Erythroblast (primary cell): ENCODE measurements around the gene MSTN.

Experiments
- GATA1 ChIP-seq: IDR thresholded peaks from 2 replicates; pipeline ENCODE4 v1.6.1; 2011; ENCODE audit warnings: low read depth, mild to moderate bottlenecking, control low read depth, low read length, moderate library complexity
- POLR2A ChIP-seq: IDR thresholded peaks from 2 replicates; pipeline ENCODE4 v1.6.1; 2011; ENCODE audit warnings: mild to moderate bottlenecking, low read length

DNA sequence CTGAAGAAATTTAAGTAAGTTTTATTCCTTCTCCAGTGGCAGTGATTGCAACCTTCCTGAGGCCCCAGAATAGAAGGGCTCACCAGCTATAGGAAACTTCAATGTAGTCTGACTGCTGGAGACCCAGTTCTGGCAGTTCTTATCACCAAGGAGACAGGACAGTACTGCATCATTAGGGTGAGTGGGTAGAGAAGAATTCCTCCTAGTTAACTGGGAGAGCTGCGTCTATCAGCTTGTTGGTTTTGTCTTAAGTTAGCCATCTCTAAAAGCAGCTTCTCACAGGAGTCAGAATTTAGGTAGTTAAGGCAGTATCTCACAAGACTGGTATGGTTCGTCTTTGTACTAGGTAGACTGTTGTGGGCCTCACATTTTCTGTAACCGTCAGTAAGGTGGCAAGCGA, 3.3 kb upstream of the MSTN start:
- TF ChIP-seq POLR2A (no peak), GATA1 (no peak)
